ENCODE data around the gene PTPN1. TPM values are rescaled to one million over a fixed set of nuclear protein-coding genes. Genes with fewer than 3 reads are reported as not detected.

The PTPN1 gene
- total and polyA plus RNA-seq, 12 donors = 15.5 to 45.3 (median 29.4) TPM

DNA sequence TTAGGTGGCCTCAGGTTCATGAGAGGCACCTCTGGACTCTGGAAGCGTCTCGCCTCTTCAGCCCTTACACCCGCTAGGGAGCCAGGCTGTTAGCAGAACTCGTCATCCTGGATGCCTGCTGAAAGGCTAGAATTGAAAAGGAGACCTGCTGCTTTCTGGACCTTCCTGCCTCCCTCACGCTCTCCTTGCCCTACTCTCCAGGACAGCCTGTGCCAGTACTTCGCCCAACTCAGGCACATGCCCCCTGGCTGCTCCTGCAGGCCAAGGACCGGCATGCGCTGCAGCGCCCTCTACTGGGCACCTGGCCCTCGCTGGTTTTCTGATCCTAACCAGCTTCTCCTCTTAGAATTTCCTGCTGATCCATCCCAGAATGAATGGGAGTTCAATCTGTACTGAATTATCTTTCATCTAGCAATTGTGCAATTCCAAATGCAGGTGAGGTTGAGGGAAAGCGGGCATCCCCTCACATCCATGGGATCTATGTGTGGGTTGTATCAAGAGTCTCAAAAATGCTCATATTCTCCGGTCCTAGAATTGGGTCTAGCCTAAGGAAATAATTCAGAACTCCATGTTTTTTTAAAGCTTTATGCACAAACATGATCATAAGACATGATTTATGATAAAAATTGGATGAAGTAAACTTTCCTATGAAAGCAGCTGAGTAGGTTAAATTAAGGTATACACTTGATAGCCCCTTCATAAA is 78.0 kb downstream of the PTPN1 start:
- H3K4me1 ChIP-seq = peaks cover 0 to 22% (median 15%) of the 10 kb centered on the region in 9 donors
- DNase-seq (peak; percentile 49 to 80), ATAC-seq (peak in 7 of 8 donors; percentile 24 to 67 (median 44))
- no peaks in the 10 kb centered on the region for H3K9me3 ChIP-seq
- peaks cover 0 to 87% (median 12%) of the 10 kb centered on the region in 9 donors for H3K36me3 ChIP-seq
- WGBS, 2 donors = 70 to 72% methylated on average over 12 of the region's 12 CpGs
- no peaks in the 10 kb centered on the region for H3K27me3 ChIP-seq
- H3K4me3 ChIP-seq = no peak overlapping the region
- H3K27ac ChIP-seq = no peak overlapping the region
- intact Hi-C loops (cut with DNase I) = loop anchor here in 1 of 10 donors (5.0 kb wide), 1 partner anchor 154 kb away; no protein-coding TSS in a partner anchor
- TF ChIP-seq, protein P1, sequence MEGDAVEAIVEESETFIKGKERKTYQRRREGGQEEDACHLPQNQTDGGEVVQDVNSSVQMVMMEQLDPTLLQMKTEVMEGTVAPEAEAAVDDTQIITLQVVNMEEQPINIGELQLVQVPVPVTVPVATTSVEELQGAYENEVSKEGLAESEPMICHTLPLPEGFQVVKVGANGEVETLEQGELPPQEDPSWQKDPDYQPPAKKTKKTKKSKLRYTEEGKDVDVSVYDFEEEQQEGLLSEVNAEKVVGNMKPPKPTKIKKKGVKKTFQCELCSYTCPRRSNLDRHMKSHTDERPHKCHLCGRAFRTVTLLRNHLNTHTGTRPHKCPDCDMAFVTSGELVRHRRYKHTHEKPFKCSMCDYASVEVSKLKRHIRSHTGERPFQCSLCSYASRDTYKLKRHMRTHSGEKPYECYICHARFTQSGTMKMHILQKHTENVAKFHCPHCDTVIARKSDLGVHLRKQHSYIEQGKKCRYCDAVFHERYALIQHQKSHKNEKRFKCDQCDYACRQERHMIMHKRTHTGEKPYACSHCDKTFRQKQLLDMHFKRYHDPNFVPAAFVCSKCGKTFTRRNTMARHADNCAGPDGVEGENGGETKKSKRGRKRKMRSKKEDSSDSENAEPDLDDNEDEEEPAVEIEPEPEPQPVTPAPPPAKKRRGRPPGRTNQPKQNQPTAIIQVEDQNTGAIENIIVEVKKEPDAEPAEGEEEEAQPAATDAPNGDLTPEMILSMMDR (IDR thresholded peaks at IDR 0.05) = peak; percentile 61 to 94 (median 83)

GRCh38 chr20:50589548-50590347 is 79.6 kb downstream of the PTPN1 start:
- TF ChIP-seq, protein P1 (IDR thresholded peaks at IDR 0.05) = no peak
- no peak for ATAC-seq
- peaks cover 0 to 25% (median 15%) of the 10 kb centered on the region in 9 donors for H3K4me1 ChIP-seq
- no peaks in the 10 kb centered on the region for H3K27me3 ChIP-seq
- no peak overlapping the region for H3K27ac ChIP-seq
- DNase-seq = no peak
- intact Hi-C loops (cut with DNase I) = loop anchor here in 4 of 10 donors (5.0 to 10.0 kb wide), 3 partner anchors 145 to 155 kb away; partner anchors contain the start of gene PARD6B (in 1 of the 4)
- whole genome bisulfite sequencing, 2 donors = 91 to 93% methylated on average over 20 of the region's 20 CpGs
- no peaks in the 10 kb centered on the region for H3K9me3 ChIP-seq
- peaks cover 0 to 71% (median 8%) of the 10 kb centered on the region in 9 donors for H3K36me3 ChIP-seq
- no peak overlapping the region for H3K4me3 ChIP-seq

- H3K36me3 ChIP-seq = peaks cover 0 to 66% (median 8%) of the 10 kb centered on the region in 9 donors
- H3K9me3 ChIP-seq = no peaks in the 10 kb centered on the region
- no peaks in the 10 kb centered on the region for H3K27me3 ChIP-seq
- no peak overlapping the region for H3K27ac ChIP-seq
- H3K4me1 ChIP-seq = peaks cover 0 to 28% (median 15%) of the 10 kb centered on the region in 9 donors
- WGBS, 2 donors = 94 to 95% methylated on average over 11 of the region's 11 CpGs
- TF ChIP-seq, protein P1 (IDR thresholded peaks at IDR 0.05) = no peak
- DNase-seq (no peak), ATAC-seq (no peak)
- intact Hi-C loops (cut with DNase I) = loop anchor here in 3 of 10 donors (10.0 kb wide), 2 partner anchors 144 to 154 kb away; partner anchors contain the start of gene PARD6B (in 1 of the 3)
- no peak overlapping the region for H3K4me3 ChIP-seq
These were observed 80.1 kb downstream of the PTPN1 start for GRCh38 chr20:50590348-50590664.

GRCh38 chr20:50591233-50591852 is 81.2 kb downstream of the PTPN1 start:
- no peak for ATAC-seq
- TF ChIP-seq, protein P1 (IDR thresholded peaks at IDR 0.05) = no peak
- H3K36me3 ChIP-seq = peaks cover 0 to 55% (median 5%) of the 10 kb centered on the region in 9 donors
- H3K27me3 ChIP-seq = no peaks in the 10 kb centered on the region
- H3K9me3 ChIP-seq = no peaks in the 10 kb centered on the region
- no peak for DNase-seq
- 76 to 85% methylated on average over 5 of the region's 5 CpGs for WGBS, 2 donors
- no peak overlapping the region for H3K4me3 ChIP-seq
- no peak overlapping the region for H3K27ac ChIP-seq
- intact Hi-C loops (cut with DNase I) = loop anchor here in 3 of 10 donors (10.0 kb wide), 2 partner anchors 143 to 153 kb away; partner anchors contain the start of gene PARD6B (in 1 of the 3)
- peaks cover 0 to 37% (median 23%) of the 10 kb centered on the region in 9 donors for H3K4me1 ChIP-seq
